GM18867 (cell line): ENCODE measurements around the gene SLC15A3.
"Not testable (repeated sequence)": the region's sequence is repeated elsewhere in the genome, so short reads cannot be mapped to it uniquely, and the experiment has no call there.

Source experiments
- ATAC-seq: cut with Tn5 transposase; IDR thresholded peaks from one replicate; pipeline ENCODE4 v1.9.1; 2021; ENCODE audit warnings: mild to moderate bottlenecking, moderate library complexity; ENCODE audit not compliant: unreplicated experiment

Gene SLC15A3

DNA sequence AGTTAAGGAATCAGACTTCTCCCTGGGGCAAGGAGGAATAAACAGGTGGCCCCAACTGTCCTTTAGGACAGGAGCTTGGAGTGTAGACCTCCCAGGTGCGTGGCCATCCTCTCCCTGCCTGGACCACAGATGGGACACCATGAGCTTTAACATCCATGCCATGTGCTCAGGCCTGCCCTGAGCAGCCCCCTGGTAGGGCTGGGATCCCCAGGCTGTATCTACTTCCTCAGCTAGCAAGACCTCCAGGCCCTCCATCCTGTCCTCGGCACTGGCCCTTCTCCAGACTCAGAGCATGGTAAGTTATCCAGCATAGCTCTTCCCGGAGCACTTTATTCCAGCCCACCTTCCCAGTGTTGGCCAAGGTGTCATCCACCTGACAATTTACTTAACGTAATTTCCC is 25.2 kb upstream of the SLC15A3 start:
- no peak for ATAC-seq

DNA sequence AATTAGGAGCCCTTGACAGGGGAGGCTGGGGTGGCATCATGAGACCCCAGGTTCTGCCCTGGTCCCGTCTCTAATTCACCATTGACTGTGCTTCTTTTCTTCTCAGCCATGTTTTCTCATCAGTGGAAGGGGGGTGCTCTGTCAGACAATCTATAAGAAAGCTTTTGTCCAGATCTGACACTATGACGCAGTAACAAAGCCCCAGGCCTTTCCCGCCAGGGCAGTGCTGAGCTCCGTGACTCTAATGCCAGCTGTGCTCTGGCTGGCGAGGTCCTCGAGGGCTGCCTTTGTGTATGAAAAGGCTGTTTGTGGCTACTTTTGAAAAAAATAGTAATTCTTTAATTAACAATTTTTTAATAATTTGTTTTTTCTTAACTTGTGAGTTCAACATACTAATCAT is 22.8 kb upstream of the SLC15A3 start:
- ATAC-seq: no peak

DNA sequence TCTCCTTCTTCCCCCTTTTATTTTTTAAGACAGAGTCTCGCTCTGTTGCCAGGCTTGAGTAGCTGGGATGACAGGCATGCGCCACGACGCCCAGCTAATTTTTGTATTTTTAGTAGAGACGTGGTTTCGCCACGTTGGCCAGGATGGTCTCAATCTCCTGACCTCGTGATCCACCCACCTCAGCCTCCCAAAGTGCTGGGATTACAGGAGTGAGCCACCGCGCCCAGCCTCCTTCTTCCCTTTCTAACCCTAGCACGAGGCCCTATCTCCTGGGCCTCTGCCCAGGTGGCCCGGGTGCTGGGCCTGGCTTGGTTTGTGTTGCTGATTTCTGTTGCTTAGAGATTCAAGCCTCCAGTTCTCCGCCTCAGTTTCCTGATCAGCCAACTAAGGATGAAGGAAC is 22.3 kb upstream of the SLC15A3 start:
- ATAC-seq: not testable (repeated sequence)

DNA sequence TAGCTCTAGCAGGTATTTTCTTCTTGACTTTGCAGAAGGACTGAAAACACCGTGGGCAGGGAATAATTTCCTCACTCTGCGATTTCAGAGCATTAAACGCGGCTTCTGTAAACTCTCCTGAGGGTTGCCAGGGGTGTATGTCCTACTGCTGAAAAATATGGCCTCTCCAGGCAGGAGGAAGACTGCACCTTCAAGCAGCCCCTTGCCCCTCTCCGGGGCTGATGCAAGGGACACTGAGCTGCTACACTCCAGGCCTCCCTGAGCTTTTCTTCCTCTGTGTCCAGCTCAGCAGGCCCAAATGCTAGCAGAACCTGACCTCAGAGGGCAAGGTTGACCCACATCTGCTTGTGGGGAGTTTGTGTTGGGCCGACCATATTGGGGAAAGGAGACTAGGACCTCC is 21.7 kb upstream of the SLC15A3 start:
- ATAC-seq: no peak

DNA sequence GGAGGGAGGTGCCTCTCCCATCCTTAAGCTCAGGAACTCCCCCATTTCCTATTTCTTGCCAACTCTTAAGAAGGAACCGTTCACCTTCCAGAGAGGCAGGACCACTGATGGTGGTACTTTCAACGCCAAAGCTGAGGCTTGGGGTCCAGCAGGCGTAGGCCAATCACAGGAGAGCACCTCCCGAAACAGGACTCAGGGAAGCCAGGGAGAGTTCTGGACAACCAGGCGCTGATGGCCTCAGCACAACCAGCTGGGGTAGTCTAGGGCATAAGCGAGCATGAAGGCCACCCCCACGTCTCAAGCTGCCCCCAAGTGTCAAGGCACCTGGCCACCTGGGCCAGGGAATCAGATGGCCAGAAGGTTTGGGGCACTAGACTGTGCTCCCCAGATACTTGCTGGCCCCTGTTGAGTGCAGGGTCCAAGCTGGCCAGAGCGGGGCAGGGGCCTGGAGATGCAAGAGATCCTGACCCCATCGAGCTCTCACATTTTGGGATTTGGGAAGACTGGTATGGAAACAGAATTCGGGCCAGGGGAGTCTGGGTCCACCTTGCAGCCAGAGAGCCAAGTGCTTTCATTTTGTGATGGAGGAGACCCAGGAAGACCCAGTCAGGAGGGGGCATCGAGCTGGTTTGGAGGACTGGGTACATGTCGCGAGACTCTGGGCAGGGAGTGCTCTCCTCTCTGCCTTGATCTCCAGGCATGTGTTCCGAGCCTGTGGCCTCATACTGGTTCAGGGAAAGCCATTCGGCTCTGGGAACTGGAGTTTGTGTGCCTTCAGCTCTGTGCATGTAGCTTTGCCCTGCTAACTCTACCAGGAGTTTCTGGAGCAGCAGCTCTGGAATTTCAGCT is 20.4 kb upstream of the SLC15A3 start:
- ATAC-seq: no peak

DNA sequence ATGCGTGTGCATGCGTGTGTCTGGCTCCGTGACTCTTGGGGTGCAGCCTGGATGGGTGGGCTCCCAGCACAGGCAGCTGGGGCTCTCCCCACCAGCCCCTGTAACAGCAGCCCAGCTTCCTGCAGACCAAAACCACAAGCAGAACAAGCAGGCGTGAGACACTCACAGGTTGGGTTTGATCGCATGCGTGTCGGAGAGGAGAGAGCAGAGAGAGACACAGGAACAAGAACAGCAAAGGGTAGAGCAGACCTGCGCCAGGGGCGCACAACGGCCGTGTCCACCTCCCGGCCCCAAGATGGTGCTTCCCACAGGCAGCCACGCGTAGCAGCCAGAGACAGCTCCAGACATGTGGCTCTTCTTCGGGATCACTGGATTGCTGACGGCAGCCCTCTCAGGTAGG is 19.5 kb upstream of the SLC15A3 start, which contains the start of gene CD6:
Gene CD6 (plus strand): TSS at position 161 of the 400 bp plus-strand sequence. CDS start 186 bp downstream, at position 347.
- ATAC-seq: no peak

DNA sequence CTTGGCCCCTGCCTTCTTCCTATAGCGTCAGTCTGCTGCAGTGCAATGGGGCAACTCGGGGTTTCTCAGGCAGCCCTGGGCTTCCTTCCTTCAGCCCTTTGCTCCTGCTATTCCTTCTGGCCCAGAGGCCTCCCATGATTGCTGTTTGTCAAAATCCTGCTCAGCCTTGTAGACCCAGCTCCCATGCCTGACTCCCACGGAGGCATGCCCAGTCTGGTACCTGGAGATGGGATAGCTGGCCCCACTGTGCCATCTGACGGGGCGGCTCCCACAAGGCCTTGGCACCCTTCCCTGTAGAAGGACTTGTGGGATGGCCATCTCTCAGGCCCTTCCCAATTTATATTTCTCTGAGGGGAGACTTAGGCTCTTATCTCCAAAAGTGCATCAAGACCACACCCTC is 18.9 kb upstream of the SLC15A3 start:
- no peak for ATAC-seq

DNA sequence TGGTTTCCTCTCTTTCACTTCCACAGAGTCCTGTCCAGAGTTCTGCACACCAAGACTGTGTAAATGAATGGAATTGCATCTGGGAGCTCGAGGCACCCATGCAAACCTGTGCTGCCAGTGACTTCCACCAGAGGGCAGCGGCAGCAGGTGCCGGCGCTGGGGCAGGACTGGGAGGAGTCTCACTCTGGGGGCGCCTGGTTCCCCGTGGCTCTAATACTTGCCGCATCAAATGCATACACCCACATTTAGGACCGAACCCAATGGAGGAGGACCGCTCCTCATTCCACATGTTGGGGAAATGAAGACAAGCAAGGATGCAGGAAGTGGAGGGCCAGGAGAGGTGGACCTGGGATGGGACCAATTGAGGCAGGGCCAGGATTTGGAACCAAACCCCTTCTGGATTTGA is 18.4 kb upstream of the SLC15A3 start:
- ATAC-seq: peak; percentile 60

DNA sequence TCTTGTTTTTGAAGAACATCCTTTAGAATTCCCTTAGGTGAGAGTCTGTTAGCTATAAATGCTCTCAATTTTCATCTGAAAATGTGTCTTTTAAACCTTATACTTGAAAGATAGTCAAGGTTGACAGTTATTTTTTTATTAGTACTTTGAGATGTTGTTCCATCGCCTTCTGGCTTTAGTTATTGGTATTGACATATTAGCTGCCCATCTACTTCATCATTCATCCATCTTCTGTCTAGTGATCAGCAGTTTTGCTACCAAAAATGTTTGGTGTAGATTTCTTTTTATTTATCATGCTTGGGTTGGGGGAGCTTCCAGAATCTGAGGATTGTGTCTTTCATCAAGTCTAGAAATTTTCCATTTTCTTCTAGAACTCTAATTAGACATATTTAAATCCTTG is 16.2 kb upstream of the SLC15A3 start:
- no peak for ATAC-seq

DNA sequence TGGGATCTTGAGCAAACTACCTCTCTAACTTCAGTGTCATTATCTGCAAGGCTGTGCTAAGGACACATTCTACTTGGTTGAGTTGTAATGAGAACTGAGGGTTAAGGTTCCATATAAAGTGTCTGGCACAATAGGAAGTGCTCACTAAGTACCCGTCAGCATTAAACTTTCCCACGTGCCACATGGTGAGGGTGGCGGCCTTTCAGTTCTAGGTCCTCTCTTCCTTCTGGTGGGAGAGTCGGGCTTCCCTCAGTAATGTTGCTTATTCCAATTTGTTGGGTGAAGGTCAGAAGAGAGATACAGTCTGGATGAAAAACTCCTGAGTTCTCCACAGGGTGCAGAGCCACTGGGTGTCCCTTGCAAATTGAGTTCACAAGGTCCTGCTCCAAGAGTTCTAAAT is 14.9 kb upstream of the SLC15A3 start:
- ATAC-seq: no peak

DNA sequence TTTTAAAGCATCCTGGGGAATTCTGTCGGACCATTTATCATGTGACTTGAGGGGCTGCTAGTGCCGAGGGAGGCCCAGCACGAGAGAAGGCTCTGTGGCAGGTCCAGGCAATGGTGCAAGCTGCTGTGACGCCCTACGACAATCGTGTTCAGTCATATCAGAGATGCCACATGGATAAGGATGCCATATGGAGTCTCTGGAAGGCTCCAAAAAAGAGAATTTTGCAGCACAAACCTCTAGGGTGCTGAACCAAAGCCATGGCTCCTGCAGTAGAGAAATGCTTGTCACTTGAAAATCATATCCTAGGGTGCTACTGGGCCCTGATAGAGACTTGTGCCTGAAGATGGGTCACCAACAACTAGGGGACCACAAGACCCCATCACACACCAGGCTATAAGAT is 12.8 kb upstream of the SLC15A3 start:
- ATAC-seq: no peak

DNA sequence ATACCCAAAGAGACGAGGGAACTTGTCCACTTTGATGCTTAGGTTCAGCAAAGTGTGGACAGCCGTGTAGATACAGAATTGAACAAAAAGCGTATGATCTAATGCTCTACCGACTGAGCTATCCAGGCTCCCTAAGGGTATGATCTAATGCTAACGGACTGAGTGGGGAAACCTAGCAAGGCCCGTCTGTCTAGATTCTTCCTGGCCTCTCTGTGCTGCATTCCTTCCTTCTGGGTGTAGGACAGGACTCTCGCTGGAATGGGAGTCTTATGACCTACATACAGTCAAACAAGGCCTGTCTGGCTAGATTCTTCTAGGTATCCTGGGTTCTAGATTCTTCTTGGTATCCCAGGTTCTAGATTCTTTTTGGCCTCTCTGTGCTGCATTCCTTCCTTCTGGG is 8.4 kb upstream of the SLC15A3 start:
- ATAC-seq: no peak

DNA sequence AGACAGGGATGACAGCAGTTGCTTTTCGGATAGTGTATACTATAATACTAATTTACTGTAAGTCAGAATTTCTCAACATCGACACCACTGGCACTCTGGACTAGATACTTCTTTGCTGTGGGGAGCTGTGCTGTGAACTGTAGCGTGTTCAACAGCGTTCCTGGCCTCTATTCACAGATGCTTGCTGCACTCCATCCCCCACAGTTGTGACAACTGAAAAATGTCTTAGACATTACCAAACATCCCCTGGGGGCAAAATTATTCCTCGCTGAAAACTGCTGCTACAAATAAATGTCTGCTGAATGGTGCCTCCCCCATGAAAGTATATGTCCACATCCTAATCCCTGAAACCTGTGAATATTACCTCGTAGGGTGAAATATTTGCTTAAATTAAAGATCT is 7.5 kb upstream of the SLC15A3 start:
- ATAC-seq: no peak

DNA sequence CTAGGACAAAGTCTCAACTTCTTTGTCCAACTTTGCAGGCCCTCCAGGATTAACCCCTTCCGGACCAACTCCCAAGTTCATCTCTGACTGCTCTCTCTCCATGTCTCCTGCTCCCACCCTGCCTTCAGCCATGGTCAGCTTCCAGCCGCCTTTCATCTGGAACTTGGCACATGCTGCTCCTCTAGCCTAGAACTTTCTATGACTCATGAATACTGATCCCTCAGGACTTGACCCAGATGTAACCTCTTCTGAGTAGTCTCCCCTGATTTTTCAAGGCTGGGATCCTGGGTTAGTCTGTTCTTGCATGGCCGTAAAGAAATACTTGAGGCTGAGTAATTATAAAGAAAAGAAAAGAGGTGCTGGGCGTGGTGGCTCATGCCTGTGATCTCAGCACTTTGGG is 5.2 kb upstream of the SLC15A3 start:
- no peak for ATAC-seq

DNA sequence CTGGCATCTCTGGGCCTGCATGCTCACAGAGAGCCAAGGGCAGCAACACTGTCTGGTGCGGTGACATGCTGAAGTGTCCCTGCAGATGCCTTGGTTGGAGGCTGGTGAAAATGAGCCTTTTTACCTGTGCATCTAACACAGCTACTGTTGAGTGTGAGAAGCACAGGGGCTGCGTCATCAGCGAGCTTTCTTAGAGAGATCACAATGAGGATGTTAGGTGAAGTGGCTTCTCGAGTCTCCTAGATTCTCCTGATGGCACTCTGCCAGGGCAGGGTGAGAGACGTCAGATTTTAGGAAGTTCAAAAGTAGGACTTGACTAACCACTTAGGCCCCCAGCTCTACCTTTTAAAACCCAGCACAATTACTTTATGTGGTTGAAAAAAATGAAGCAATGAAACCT is 3.6 kb upstream of the SLC15A3 start:
- no peak for ATAC-seq

DNA sequence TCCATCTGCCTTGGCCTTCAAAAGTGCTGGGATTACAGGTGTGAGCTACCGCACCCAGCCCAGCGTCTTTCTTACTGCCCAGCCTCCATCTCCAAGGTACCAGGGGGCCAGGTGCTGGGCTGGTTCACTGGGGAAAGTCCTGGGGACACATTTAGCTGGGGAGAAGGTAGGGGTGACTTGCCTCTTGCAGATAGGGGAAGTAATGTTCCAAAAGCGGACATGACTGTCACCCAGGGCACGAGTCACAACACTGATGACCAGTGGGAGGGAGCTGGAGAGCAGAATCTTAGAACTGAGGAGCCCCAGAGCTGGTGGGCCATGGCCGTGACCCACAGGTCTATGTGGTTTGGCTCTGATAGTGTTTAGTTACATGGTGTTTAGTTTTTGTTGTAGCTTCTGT is 2.4 kb upstream of the SLC15A3 start:
- ATAC-seq: no peak

DNA sequence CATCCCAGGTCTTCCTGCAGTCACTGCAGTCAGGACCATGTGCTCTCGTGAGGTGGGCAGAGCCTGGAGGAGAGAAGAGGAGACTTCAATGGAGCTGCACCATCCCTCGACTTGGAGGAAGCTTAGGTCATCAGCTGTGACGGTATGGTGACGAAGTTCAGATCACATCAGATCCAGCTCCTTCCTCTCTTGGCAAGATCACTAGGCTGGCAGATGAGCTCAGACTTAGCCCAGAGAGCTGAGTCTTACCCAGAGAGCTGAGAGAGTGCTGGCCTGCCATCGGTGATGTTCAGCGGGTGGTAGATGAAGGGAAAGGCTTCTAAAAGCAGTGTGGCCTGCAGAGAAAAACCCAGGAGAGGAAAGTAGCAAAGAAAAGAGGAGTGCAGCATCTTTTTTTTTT is 1.8 kb upstream of the SLC15A3 start:
- no peak for ATAC-seq

DNA sequence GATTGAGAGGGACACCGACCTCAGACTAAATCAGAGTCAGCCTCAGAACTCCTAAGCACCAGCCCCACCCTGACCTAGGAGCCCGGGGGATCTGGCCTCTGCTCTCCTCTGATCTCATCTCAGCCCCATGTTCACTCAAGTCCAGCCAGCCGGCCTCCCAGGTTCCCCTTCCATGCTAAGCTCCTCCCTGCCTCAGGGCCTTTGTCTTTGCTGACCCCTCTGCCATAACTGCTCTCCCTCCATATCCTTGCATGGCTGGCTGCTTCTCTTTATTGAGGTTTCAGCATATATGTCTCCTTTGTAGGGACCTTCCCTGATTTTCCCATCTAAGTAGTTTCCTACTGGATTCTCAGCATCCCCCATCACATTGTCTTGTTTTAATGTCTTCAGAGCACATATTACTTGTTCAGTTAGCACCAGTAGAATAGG is 780 bp upstream of the SLC15A3 start:
- ATAC-seq: peak; percentile 6

DNA sequence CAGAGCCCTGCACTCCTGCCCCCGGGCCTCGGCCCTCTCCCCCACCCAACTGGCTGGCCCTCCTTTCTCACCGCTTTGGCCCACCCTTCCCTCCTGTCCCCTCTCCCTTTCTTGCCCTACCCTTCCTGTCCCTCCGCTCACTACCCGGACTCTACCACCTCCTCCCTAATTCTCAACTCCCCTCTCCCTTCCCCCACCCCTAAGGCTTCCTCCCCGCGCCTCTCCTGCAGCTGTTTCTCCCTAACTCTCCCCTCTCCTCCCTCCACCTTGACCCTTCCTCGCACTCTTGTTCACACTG is 421 bp downstream of the SLC15A3 start:
- no peak for ATAC-seq

DNA sequence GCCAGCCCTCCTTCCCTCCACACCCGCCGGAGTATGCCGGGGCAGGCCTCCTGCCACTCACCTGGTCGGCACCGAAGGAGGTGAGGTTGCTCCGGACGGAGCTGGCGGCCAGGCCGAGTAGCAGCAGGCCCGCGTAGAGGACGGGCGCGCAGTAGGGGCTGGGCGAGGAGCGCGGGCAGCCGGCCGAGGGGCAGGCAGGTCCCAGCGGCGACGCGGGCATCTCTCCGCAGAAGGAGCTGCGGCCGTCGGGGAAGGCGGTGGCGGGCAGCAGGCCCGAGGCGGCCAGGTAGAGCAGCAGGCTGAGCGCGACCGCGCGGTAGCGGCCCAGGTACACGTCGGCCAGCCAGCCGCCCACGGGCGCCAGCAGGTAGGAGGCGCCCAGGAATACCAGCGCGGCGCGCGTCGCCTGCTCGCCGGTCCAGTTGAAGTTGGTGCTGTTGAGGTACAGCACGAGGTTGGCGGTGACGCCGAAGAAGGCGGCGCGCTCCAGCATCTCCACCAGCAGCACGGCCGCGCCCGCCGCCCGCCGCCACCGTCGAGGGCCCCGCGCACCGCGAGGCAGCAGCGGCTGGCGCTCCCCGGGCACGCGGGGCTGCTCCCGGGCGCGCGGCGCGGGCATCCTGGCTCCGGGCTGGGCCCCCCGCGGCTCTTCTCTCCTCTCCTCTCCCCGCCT is 907 bp downstream of the SLC15A3 start:
- peak; percentile 27 for ATAC-seq

DNA sequence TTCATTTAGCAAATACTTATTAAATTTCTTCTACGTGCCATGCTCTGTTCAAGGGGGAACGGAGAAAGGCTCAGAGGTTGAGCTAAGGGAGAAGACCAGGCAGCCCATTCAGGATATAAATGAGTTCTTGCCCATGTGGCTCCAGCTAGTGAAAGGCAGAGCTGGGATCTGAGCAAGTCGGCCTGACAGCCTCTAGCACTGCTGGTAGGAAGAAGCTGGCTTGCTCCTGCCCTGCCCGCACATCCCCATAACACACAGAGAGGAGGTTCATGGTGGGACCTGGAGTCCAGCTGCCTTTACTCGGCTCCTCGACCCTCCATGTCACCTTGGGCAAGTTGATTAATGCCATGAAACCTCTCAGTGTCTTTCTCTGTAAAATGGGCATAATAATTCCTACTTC is 2.0 kb downstream of the SLC15A3 start:
- no peak for ATAC-seq

DNA sequence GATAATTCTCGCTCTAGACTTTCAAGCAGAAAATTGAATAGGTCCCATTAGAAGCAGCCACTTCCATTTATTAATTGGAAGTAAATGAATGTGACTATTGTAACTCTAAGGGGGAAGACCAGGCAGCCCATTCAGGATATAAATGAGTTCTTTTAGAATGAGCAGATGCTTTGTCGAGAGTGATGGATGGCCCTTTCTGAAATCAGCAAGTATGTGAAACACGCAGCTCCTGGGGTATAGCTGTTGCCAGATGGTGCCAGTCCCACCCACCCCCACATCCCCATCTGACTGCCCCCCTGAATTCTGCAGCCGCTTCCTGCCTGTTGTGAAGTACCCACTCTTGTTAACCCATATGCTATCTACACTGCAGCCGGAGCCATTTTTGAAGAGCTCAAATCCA is 3.7 kb downstream of the SLC15A3 start:
- no peak for ATAC-seq

DNA sequence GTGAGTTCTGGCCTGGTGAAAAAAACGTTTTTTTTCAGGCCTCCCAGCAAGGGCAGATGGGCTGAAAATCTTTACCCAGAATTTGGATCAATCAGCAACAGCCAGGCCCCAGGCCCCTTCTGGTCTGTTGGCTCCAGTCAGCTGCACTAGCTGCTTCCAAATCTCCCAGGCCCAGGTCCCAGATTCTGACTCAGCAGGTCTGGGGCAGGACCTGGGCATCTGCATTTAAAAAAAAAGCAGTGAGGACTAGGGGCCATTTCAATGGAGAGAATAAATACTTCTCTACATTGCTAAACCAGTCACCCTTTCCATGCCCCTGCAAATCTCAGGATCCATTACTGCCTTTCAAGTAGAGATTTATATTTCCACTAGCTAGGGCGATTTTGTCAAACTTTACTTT is 4.3 kb downstream of the SLC15A3 start:
- no peak for ATAC-seq
